Astrocyte (in vitro differentiated cells and primary cell): ENCODE data around the gene GLRX. TPM values are rescaled to one million over a fixed set of nuclear protein-coding genes. Genes with fewer than 3 reads are reported as not detected.

Experiments
- DNase-seq: peaks from one replicate; pipeline ENCODE4 v3.0.0-alpha.2; 2010; ENCODE audit warnings: low read depth
- FAIRE-seq: peaks from 2 replicates; lab custom pipeline; 2011; peaks lifted over from hg19 to GRCh38; lab: Jason Lieb, UNC
- H2AFZ ChIP-seq: 2 replicates; pipeline ENCODE4 v1.6.0; 2012; ENCODE audit warnings: low read depth, low read length, inconsistent platforms
- H3K27ac ChIP-seq: 2 replicates; pipeline ENCODE4 v1.5.1; 2011; ENCODE audit warnings: low read depth, low read length, inconsistent platforms
- H3K27me3 ChIP-seq: 2 replicates; pipeline ENCODE4 v1.6.0; 2011; ENCODE audit warnings: low read length, inconsistent platforms; ENCODE audit not compliant: insufficient read depth
- H3K36me3 ChIP-seq: 2 replicates; pipeline ENCODE4 v1.5.1; 2011; ENCODE audit warnings: low read length, inconsistent platforms; ENCODE audit not compliant: insufficient read depth
- H3K4me1 ChIP-seq: 2 replicates; pipeline ENCODE4 v1.5.1; 2011; ENCODE audit warnings: low read length, inconsistent platforms; ENCODE audit not compliant: insufficient read depth
- H3K4me2 ChIP-seq: 2 replicates; pipeline ENCODE4 v1.6.0; 2012; ENCODE audit warnings: low read length, inconsistent platforms
- H3K4me3 ChIP-seq: 2 replicates; pipeline ENCODE4 v1.5.1; 2011; ENCODE audit warnings: low read depth, mild to moderate bottlenecking, low read length, inconsistent platforms; ENCODE audit not compliant: insufficient read depth
- H3K79me2 ChIP-seq: 2 replicates; pipeline ENCODE4 v1.6.0; 2012; ENCODE audit warnings: mild to moderate bottlenecking, low read length, inconsistent platforms; ENCODE audit not compliant: insufficient read depth
- H3K9ac ChIP-seq: 2 replicates; pipeline ENCODE4 v1.6.0; 2012; ENCODE audit warnings: mild to moderate bottlenecking, low read length, inconsistent platforms
- H3K9me3 ChIP-seq: 2 replicates; pipeline ENCODE4 v1.5.1; 2012; ENCODE audit warnings: low read depth, mild to moderate bottlenecking, low read length, inconsistent platforms; ENCODE audit not compliant: insufficient read depth
- H4K20me1 ChIP-seq: 2 replicates; pipeline ENCODE4 v1.6.0; 2012; ENCODE audit warnings: low read length, inconsistent platforms; ENCODE audit not compliant: insufficient read depth
- H3K27ac Mint-ChIP-seq: one replicate; pipeline ENCODE4 v1.8.0; 2021; ENCODE audit warnings: mild to moderate bottlenecking, mixed read lengths; ENCODE audit not compliant: unreplicated experiment
- H3K27me3 Mint-ChIP-seq: one replicate; pipeline ENCODE4 v1.8.0; 2021; ENCODE audit warnings: low read depth, mixed read lengths; ENCODE audit not compliant: unreplicated experiment
- H3K36me3 Mint-ChIP-seq: one replicate; pipeline ENCODE4 v1.8.0; 2021; ENCODE audit warnings: low read depth, mixed read lengths; ENCODE audit not compliant: unreplicated experiment
- H3K4me1 Mint-ChIP-seq: one replicate; pipeline ENCODE4 v1.8.0; 2021; ENCODE audit warnings: low read depth, mixed read lengths; ENCODE audit not compliant: unreplicated experiment
- H3K4me3 Mint-ChIP-seq: one replicate; pipeline ENCODE4 v1.8.0; 2021; ENCODE audit warnings: mild to moderate bottlenecking, moderate library complexity, mixed read lengths; ENCODE audit not compliant: unreplicated experiment
- H3K9me3 Mint-ChIP-seq: one replicate; pipeline ENCODE4 v1.8.0; 2021; ENCODE audit warnings: mild to moderate bottlenecking, mixed read lengths; ENCODE audit not compliant: unreplicated experiment
- EZH2 ChIP-seq: IDR thresholded peaks from 2 replicates; pipeline ENCODE4 v1.6.1; 2012; ENCODE audit warnings: mild to moderate bottlenecking, low read length, inconsistent platforms; ENCODE audit not compliant: insufficient read depth
- total RNA-seq: library from RNA; stranded (reverse); gene quantifications from 2 replicates; pipeline ENCODE4 v1.2.1, GENCODE V29; 2021
- TF ChIP-seq, protein P1 (sequence below): IDR thresholded peaks from 2 replicates; pipeline ENCODE4 v1.5.1; 2011; ENCODE audit warnings: low read depth, mild to moderate bottlenecking, inconsistent platforms, low read length, moderate library complexity; ENCODE audit not compliant: insufficient read depth

GLRX gene
- total RNA-seq, 1 donor from 2014 or later: 38.4 TPM

DNA sequence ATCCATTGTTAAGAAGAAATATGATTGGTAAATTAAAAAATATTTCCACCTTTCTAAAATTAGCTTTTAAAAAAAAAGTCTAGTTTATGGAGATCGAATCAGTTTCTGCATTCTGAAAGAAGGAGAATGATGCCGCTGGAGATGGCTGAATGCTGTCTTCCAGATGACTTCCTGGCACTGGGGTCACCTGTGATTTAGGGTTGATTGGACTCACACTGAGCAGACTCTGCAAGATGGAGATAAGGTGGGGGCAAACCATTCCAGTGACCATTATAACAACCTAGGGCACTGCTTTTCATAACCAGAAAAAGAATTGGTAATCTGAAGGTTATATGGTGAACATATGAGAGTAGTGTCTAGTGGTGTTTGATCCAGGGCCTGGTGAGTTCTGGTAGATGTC is 50.6 kb downstream of the GLRX start:
- H3K9me3 ChIP-seq: no peaks in the 10 kb centered on the region
- DNase-seq: no peak
- H3K27ac Mint-ChIP-seq: no peak overlapping the region
- no peak overlapping the region for H2AFZ ChIP-seq
- no peaks in the 10 kb centered on the region for H3K79me2 ChIP-seq
- H3K9ac ChIP-seq: no peak overlapping the region
- H3K4me1 Mint-ChIP-seq: peaks cover 35% of the 10 kb centered on the region
- no peaks in the 10 kb centered on the region for H3K9me3 Mint-ChIP-seq
- no peaks in the 10 kb centered on the region for H3K27me3 Mint-ChIP-seq
- peaks cover 23% of the 10 kb centered on the region for H3K36me3 ChIP-seq
- H3K4me3 Mint-ChIP-seq: no peak overlapping the region
- no peak for TF ChIP-seq EZH2
- TF ChIP-seq, protein P1, sequence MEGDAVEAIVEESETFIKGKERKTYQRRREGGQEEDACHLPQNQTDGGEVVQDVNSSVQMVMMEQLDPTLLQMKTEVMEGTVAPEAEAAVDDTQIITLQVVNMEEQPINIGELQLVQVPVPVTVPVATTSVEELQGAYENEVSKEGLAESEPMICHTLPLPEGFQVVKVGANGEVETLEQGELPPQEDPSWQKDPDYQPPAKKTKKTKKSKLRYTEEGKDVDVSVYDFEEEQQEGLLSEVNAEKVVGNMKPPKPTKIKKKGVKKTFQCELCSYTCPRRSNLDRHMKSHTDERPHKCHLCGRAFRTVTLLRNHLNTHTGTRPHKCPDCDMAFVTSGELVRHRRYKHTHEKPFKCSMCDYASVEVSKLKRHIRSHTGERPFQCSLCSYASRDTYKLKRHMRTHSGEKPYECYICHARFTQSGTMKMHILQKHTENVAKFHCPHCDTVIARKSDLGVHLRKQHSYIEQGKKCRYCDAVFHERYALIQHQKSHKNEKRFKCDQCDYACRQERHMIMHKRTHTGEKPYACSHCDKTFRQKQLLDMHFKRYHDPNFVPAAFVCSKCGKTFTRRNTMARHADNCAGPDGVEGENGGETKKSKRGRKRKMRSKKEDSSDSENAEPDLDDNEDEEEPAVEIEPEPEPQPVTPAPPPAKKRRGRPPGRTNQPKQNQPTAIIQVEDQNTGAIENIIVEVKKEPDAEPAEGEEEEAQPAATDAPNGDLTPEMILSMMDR: no peak
- H3K36me3 Mint-ChIP-seq: peaks cover 10% of the 10 kb centered on the region
- no peak overlapping the region for H3K27ac ChIP-seq
- no peak overlapping the region for H3K4me2 ChIP-seq
- H3K27me3 ChIP-seq: no peaks in the 10 kb centered on the region
- H3K4me3 ChIP-seq: no peak overlapping the region
- H4K20me1 ChIP-seq: no peaks in the 10 kb centered on the region
- H3K4me1 ChIP-seq: peaks cover 17% of the 10 kb centered on the region
- FAIRE-seq: no peak

GRCh38 chr5:95770830-95771708 is 51.5 kb downstream of the GLRX start:
- Mint-ChIP-seq H3K9me3 (no peaks in the 10 kb centered on the region), H3K4me1 (peaks cover 35% of the 10 kb centered on the region), H3K4me3 (no peak overlapping the region), H3K27me3 (no peaks in the 10 kb centered on the region), H3K36me3 (peaks cover 11% of the 10 kb centered on the region), H3K27ac (peak overlapping the region; percentile 69)
- no peak overlapping the region for H3K27ac ChIP-seq
- no peak overlapping the region for H3K4me3 ChIP-seq
- H3K79me2 ChIP-seq: no peaks in the 10 kb centered on the region
- H2AFZ ChIP-seq: no peak overlapping the region
- no peak for FAIRE-seq
- no peak overlapping the region for H3K9ac ChIP-seq
- no peaks in the 10 kb centered on the region for H4K20me1 ChIP-seq
- H3K9me3 ChIP-seq: no peaks in the 10 kb centered on the region
- no peak for TF ChIP-seq EZH2
- TF ChIP-seq, protein P1: no peak
- peaks cover 17% of the 10 kb centered on the region for H3K4me1 ChIP-seq
- H3K4me2 ChIP-seq: no peak overlapping the region
- H3K36me3 ChIP-seq: peaks cover 23% of the 10 kb centered on the region
- H3K27me3 ChIP-seq: no peaks in the 10 kb centered on the region
- no peak for DNase-seq

DNA sequence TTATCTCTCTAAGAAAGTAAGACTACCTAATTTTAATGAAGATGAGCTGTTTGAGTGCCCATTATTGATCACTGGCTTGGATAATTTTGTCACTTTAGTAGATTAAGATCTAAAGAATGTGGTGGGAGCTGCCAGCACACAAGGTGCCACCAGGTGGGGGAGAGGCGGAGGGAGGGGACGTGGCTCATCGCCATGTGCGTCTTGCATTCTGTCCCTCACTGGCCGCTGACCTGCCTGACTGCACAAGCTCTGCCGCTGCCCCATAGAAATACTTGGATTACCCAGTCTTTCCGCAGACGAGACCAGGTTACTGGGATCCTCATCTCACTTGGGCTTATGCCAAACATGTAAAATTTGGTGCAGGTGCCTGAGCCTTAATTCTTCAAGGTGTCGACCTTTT is 53.8 kb downstream of the GLRX start:
- Mint-ChIP-seq H3K27ac (no peak overlapping the region), H3K36me3 (peaks cover 21% of the 10 kb centered on the region), H3K9me3 (no peaks in the 10 kb centered on the region), H3K27me3 (no peaks in the 10 kb centered on the region), H3K4me3 (no peak overlapping the region), H3K4me1 (peaks cover 27% of the 10 kb centered on the region)
- TF ChIP-seq, protein P1: no peak
- no peak for TF ChIP-seq EZH2
- Histone ChIP-seq H3K4me3 (no peak overlapping the region), H3K79me2 (no peaks in the 10 kb centered on the region), H2AFZ (no peak overlapping the region), H3K9me3 (no peaks in the 10 kb centered on the region), H3K4me1 (peaks cover 12% of the 10 kb centered on the region), H3K27ac (no peak overlapping the region), H3K9ac (no peak overlapping the region), H3K27me3 (no peaks in the 10 kb centered on the region), H3K36me3 (peaks cover 23% of the 10 kb centered on the region), H3K4me2 (no peak overlapping the region), H4K20me1 (no peaks in the 10 kb centered on the region)
- FAIRE-seq (no peak), DNase-seq (no peak)
